HEK293 (cell line): Measurements from ENCODE around the gene NGRN.

Experiments used
- CTCF ChIA-PET: fragments of 350-600 bp; formaldehyde crosslinking; extraction: SDS; loops from one replicate; lab custom pipeline; 2021; ENCODE audit warnings: antibody characterized with exemption; lab: Yijun Ruan, JAX
- POLR2A ChIA-PET: fragments of 300-600 bp; formaldehyde crosslinking; extraction: SDS; loops from one replicate; lab custom pipeline; 2020; ENCODE audit warnings: antibody characterized with exemption, inconsistent platforms; lab: Yijun Ruan, JAX
- H3K27ac ChIP-seq: fragments of 200-500 bp; sonication (Bioruptor generic); 2 replicates; pipeline ENCODE4 v1.5.1; 2014; ENCODE audit warnings: low read depth, low read length, control low read depth, inconsistent platforms; ENCODE audit errors: extremely low read depth
- H3K36me3 ChIP-seq, 2 experiments: fragments of 200-500 bp in 1 of 2; sonication (Bioruptor generic) in 1 of 2; 1 replicate in 1 of 2; 2 replicates in 1 of 2; pipeline ENCODE4 v1.5.1; 2014 to 2017; ENCODE audit warnings: inconsistent platforms in 2 of 2, low read length in 2 of 2; ENCODE audit not compliant: control insufficient read depth in 2 of 2, insufficient read depth in 1 of 2
- H3K4me1 ChIP-seq: fragments of 200-500 bp; sonication (Bioruptor generic); 2 replicates; pipeline ENCODE4 v1.5.1; 2014; ENCODE audit warnings: mild to moderate bottlenecking, low read length, inconsistent platforms; ENCODE audit not compliant: control insufficient read depth, insufficient read depth
- H3K4me3 ChIP-seq: 2 replicates; pipeline ENCODE4 v1.5.1; 2011; ENCODE audit warnings: low read depth, mild to moderate bottlenecking, control low read depth, low read length, moderate library complexity
- H3K9me3 ChIP-seq: fragments of 200-500 bp; sonication (Bioruptor generic); 2 replicates; pipeline ENCODE4 v1.5.1; 2014; ENCODE audit warnings: low read depth, low read length, inconsistent platforms; ENCODE audit not compliant: control insufficient read depth, insufficient read depth
- TRIM28 ChIP-seq: IDR thresholded peaks from 2 replicates; pipeline ENCODE4 v1.6.1; 2011; ENCODE audit warnings: low read length, control low read depth, borderline replicate concordance
- ZBTB48 ChIP-seq: fragments of 450-650 bp; formaldehyde crosslinking; IDR thresholded peaks from 2 replicates; pipeline ENCODE4 v1.5.1; 2016; ENCODE audit warnings: missing biosample characterization, missing genetic modification characterization
- ZNF140 ChIP-seq: fragments of 450-650 bp; formaldehyde crosslinking; IDR thresholded peaks from 2 replicates; pipeline ENCODE4 v1.5.1; 2016; ENCODE audit warnings: missing biosample characterization, missing genetic modification characterization
- ZNF157 ChIP-seq: fragments of 450-650 bp; formaldehyde crosslinking; IDR thresholded peaks from 2 replicates; pipeline ENCODE4 v1.5.1; 2016; ENCODE audit warnings: missing biosample characterization, missing genetic modification characterization
- ZNF341 ChIP-seq: fragments of 450-650 bp; formaldehyde crosslinking; IDR thresholded peaks from 2 replicates; pipeline ENCODE4; 2016; ENCODE audit warnings: low read depth, missing biosample characterization, missing genetic modification characterization
- ZNF37A ChIP-seq: fragments of 450-650 bp; IDR thresholded peaks from 2 replicates; pipeline ENCODE4 v1.5.1; 2018; ENCODE audit warnings: missing biosample characterization, missing genetic modification characterization
- ZNF423 ChIP-seq: fragments of 450-650 bp; formaldehyde crosslinking; IDR thresholded peaks from 2 replicates; pipeline ENCODE4 v1.5.1; 2016; ENCODE audit warnings: missing biosample characterization, missing genetic modification characterization
- ZNF521 ChIP-seq: fragments of 450-650 bp; formaldehyde crosslinking; IDR thresholded peaks from 2 replicates; pipeline ENCODE4 v1.5.1; 2017; ENCODE audit warnings: missing biosample characterization, mild to moderate bottlenecking, missing genetic modification characterization
- ZNF626 ChIP-seq: fragments of 450-650 bp; sonication (Bioruptor Pico); formaldehyde crosslinking; IDR thresholded peaks from 2 replicates; pipeline ENCODE4 v1.5.1; 2018; ENCODE audit warnings: missing biosample characterization, missing genetic modification characterization, inconsistent platforms
- ZNF670 ChIP-seq: fragments of 450-650 bp; formaldehyde crosslinking; IDR thresholded peaks from 2 replicates; pipeline ENCODE4 v1.5.1; 2016; ENCODE audit warnings: missing biosample characterization, missing genetic modification characterization, low read depth
- ZNF76 ChIP-seq: fragments of 450-650 bp; formaldehyde crosslinking; IDR thresholded peaks from 2 replicates; pipeline ENCODE4; 2016; ENCODE audit warnings: low read depth, missing biosample characterization, missing genetic modification characterization, borderline replicate concordance
- ZNF837 ChIP-seq: fragments of 450-650 bp; formaldehyde crosslinking; IDR thresholded peaks from 2 replicates; pipeline ENCODE4 v1.5.1; 2016; ENCODE audit warnings: missing biosample characterization, missing genetic modification characterization
- ZNF843 ChIP-seq: fragments of 450-650 bp; formaldehyde crosslinking; IDR thresholded peaks from 2 replicates; pipeline ENCODE4 v1.5.1; 2016; ENCODE audit warnings: missing biosample characterization, missing genetic modification characterization
- TF ChIP-seq, protein P1 (sequence below): fragments of 450-650 bp; formaldehyde crosslinking; IDR thresholded peaks from 2 replicates; pipeline ENCODE4 v1.5.1; 2016; ENCODE audit warnings: missing biosample characterization, missing genetic modification characterization
- TF ChIP-seq, protein P2 (sequence below): fragments of 450-650 bp; formaldehyde crosslinking; IDR thresholded peaks from 2 replicates; pipeline ENCODE4 v1.5.1; 2016; ENCODE audit warnings: missing biosample characterization, missing genetic modification characterization
- TF ChIP-seq, protein P3 (sequence below): fragments of 450-650 bp; formaldehyde crosslinking; IDR thresholded peaks from 2 replicates; pipeline ENCODE4 v1.5.1; 2016; ENCODE audit warnings: missing biosample characterization, missing genetic modification characterization

NGRN gene

DNA sequence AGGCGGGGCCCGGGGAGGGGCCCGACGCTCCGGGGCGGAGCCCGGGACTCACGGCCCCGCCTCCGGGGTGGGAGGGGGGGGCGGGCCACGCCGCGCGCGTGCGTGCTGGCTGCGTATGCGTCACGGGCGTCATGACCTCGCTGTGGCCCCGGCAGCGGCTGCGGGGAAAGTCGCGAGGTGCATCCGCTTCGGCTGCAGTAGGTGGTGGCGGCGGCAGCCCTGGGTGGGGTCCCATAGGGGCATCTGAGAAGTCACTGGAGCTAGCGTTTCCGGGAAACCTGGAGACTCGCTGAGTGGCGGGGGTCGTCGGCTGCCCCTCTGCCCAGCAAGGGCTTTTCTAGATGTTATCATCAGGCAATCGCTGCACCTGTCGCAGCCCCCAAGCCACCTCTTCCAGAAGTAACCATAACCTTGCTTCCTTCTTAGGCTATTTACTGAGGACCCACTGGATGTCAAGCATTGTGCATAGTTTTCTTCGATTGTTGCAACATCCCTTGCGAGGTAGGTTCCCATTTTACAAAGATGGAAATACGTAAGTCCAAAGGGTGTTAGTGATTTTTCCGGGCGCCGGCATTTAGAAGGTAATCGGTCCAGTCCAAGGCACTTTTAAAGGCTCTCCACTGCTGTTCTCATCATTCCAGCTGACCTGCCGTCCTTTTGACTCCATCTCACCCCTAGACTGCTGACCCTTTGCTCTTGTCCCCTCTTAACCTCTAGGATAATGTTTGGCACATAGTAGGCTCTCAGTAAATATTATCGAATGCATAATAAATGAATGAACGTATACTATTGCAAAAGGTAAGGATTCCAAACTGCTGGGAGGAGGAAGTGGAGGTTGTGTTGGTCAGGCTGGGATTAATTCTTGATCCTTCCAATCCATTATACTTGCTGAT is 31.1 kb upstream of the NGRN start, which contains the start of gene GDPGP1 (continued):
- TF ChIP-seq, protein P1, sequence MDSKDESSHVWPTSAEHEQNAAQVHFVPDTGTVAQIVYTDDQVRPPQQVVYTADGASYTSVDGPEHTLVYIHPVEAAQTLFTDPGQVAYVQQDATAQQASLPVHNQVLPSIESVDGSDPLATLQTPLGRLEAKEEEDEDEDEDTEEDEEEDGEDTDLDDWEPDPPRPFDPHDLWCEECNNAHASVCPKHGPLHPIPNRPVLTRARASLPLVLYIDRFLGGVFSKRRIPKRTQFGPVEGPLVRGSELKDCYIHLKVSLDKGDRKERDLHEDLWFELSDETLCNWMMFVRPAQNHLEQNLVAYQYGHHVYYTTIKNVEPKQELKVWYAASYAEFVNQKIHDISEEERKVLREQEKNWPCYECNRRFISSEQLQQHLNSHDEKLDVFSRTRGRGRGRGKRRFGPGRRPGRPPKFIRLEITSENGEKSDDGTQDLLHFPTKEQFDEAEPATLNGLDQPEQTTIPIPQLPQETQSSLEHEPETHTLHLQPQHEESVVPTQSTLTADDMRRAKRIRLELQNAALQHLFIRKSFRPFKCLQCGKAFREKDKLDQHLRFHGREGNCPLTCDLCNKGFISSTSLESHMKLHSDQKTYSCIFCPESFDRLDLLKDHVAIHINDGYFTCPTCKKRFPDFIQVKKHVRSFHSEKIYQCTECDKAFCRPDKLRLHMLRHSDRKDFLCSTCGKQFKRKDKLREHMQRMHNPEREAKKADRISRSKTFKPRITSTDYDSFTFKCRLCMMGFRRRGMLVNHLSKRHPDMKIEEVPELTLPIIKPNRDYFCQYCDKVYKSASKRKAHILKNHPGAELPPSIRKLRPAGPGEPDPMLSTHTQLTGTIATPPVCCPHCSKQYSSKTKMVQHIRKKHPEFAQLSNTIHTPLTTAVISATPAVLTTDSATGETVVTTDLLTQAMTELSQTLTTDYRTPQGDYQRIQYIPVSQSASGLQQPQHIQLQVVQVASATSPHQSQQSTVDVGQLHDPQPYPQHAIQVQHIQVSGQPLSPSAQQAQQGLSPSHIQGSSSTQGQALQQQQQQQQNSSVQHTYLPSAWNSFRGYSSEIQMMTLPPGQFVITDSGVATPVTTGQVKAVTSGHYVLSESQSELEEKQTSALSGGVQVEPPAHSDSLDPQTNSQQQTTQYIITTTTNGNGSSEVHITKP (tag by site-specific recombination) = peak; percentile 45; the same call in 1 of the 2 replicates
- TF ChIP-seq, protein P2, sequence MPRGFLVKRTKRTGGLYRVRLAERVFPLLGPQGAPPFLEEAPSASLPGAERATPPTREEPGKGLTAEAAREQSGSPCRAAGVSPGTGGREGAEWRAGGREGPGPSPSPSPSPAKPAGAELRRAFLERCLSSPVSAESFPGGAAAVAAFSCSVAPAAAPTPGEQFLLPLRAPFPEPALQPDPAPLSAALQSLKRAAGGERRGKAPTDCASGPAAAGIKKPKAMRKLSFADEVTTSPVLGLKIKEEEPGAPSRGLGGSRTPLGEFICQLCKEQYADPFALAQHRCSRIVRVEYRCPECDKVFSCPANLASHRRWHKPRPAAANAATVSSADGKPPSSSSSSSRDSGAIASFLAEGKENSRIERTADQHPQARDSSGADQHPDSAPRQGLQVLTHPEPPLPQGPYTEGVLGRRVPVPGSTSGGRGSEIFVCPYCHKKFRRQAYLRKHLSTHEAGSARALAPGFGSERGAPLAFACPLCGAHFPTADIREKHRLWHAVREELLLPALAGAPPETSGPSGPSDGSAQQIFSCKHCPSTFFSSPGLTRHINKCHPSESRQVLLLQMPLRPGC (tag by site-specific recombination) = 0 out of 2 replicates have a peak, but pooled peaks have one; percentile 49
- TF ChIP-seq ZNF670 (tag by site-specific recombination) (no peak), TRIM28 (no peak), ZNF423 (tag by site-specific recombination) (no peak)

DNA sequence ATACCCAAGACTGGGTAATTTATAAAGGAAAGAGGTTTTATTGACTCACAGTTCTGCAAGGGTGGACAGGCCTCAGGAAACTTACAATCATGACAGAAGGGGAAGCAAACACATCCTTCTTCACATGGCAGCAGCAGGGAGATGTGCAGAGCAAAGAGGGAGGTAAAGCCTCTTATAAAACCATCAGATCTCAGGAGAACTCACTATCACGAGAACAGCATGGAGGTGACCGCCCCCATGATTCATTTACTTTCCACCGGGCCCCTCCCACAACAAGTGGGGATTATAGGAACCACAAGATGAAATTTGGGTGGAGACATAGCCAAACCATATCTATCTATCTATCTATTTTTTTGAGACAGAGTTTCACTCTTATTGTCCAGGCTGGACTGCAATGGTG is 26.1 kb upstream of the NGRN start:
- CTCF ChIA-PET = no interaction called here
- Histone ChIP-seq H3K4me1 (no peaks in the 10 kb centered on the region), H3K36me3 (peaks cover 14 to 22% of the 10 kb centered on the region in 2 experiments; a peak in 2 of 3 replicates), H3K4me3 (no peak overlapping the region), H3K9me3 (no peaks in the 10 kb centered on the region), H3K27ac (no peak overlapping the region)
- POLR2A ChIA-PET = interaction anchor here (1.3 kb wide), 1 partner anchor 10 kb away, joined by 3 read pairs; the partner anchor contains the start of gene TTLL13
- no peak for TF ChIP-seq ZBTB48 (tag by site-specific recombination)
- no peak for TF ChIP-seq ZNF521 (tag by site-specific recombination)
- TF ChIP-seq ZNF837 = no peak
- TF ChIP-seq ZNF157 (tag by site-specific recombination) = no peak
- TF ChIP-seq ZNF37A (tag by site-specific recombination) = no peak
- no peak for TF ChIP-seq ZNF843
- TF ChIP-seq ZNF626 = no peak
- TF ChIP-seq ZNF341 (tag by site-specific recombination) = no peak
- TF ChIP-seq ZNF140 = no peak
- TF ChIP-seq, protein P3, sequence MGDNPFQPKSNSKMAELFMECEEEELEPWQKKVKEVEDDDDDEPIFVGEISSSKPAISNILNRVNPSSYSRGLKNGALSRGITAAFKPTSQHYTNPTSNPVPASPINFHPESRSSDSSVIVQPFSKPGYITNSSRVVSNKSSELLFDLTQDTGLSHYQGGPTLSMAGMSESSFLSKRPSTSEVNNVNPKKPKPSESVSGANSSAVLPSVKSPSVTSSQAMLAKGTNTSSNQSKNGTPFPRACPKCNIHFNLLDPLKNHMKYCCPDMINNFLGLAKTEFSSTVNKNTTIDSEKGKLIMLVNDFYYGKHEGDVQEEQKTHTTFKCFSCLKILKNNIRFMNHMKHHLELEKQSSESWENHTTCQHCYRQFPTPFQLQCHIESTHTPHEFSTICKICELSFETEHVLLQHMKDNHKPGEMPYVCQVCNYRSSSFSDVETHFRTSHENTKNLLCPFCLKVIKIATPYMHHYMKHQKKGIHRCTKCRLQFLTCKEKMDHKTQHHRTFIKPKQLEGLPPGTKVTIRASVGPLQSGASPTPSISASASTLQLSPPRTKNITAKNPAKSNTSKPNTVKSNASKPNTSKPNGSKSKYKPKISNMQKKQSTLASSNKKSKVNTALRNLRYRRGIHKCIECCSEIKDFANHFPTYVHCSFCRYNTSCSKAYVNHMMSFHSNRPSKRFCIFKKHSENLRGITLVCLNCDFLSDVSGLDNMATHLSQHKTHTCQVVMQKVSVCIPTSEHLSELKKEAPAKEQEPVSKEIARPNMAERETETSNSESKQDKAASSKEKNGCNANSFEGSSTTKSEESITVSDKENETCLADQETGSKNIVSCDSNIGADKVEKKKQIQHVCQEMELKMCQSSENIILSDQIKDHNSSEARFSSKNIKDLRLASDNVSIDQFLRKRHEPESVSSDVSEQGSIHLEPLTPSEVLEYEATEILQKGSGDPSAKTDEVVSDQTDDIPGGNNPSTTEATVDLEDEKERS (tag by site-specific recombination) = no peak
- TF ChIP-seq ZNF76 (tag by site-specific recombination) = no peak
